ENCODE results near the gene RFLNA.

RFLNA gene

DNA sequence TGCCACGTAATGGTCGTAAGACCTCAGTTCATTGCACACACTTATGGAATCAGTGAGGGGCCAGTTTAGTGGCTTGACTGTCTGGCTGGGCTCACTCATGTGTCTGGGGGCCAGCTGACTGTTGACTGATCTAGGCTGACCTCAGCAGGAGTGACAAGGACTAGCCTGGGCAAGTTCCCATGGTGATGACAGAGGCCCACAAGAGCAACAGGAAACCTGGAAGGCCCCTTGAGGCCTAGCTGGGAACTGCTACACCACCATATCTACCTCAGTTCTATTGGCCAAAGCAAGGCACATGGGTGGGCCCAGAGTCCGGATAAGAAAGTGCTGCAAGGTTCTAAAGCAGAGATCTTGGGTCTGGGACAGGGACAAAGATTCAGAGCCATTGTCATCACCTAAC, 21.3 kb upstream of the RFLNA start:
- TF ChIP-seq SIN3A (IDR thresholded peaks at IDR 0.05; ENCODE audit: borderline replicate concordance, insufficient read depth, low read length) (no peak), FOXP2 (optimal IDR thresholded peaks at IDR 0.05; ENCODE audit: borderline replicate concordance, extremely low read depth, extremely low read length, insufficient read depth) (no peak), POLR2AphosphoS5 (IDR thresholded peaks at IDR 0.05; ENCODE audit: low read depth, low read length) (no peak), TAF1 (IDR thresholded peaks at IDR 0.05; ENCODE audit: borderline replicate concordance, insufficient read depth, low read length) (no peak)
- TF ChIP-seq, protein P1, sequence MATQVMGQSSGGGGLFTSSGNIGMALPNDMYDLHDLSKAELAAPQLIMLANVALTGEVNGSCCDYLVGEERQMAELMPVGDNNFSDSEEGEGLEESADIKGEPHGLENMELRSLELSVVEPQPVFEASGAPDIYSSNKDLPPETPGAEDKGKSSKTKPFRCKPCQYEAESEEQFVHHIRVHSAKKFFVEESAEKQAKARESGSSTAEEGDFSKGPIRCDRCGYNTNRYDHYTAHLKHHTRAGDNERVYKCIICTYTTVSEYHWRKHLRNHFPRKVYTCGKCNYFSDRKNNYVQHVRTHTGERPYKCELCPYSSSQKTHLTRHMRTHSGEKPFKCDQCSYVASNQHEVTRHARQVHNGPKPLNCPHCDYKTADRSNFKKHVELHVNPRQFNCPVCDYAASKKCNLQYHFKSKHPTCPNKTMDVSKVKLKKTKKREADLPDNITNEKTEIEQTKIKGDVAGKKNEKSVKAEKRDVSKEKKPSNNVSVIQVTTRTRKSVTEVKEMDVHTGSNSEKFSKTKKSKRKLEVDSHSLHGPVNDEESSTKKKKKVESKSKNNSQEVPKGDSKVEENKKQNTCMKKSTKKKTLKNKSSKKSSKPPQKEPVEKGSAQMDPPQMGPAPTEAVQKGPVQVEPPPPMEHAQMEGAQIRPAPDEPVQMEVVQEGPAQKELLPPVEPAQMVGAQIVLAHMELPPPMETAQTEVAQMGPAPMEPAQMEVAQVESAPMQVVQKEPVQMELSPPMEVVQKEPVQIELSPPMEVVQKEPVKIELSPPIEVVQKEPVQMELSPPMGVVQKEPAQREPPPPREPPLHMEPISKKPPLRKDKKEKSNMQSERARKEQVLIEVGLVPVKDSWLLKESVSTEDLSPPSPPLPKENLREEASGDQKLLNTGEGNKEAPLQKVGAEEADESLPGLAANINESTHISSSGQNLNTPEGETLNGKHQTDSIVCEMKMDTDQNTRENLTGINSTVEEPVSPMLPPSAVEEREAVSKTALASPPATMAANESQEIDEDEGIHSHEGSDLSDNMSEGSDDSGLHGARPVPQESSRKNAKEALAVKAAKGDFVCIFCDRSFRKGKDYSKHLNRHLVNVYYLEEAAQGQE (IDR thresholded peaks at IDR 0.05; ENCODE audit: insufficient read depth in 1 of 2, low read depth in 2 of 2, low read length in 2 of 2): no peak

DNA sequence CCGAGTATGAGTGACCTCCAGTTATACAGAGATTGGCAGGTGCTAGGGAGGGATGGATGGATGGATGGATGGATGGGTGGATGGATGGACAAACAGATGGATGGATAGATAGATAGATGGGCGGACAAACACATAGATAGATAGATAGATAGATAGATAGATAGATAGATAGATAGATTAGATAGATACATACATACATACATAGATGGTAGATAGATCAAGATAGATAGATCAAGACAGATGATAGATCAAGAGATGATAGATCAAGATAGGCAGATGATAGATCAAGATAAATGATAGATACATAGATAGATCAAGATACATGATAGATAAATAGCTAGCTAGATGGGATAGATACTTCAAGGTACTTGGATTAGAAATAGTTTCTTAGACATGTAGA, 18.6 kb upstream of the RFLNA start:
- TF ChIP-seq, protein P1 (IDR thresholded peaks at IDR 0.05; ENCODE audit: insufficient read depth in 1 of 2, low read depth in 2 of 2, low read length in 2 of 2): no peak
- TF ChIP-seq FOXP2 (optimal IDR thresholded peaks at IDR 0.05; ENCODE audit: borderline replicate concordance, extremely low read depth, extremely low read length, insufficient read depth) (no peak), TAF1 (IDR thresholded peaks at IDR 0.05; ENCODE audit: borderline replicate concordance, insufficient read depth, low read length) (no peak), SIN3A (IDR thresholded peaks at IDR 0.05; ENCODE audit: borderline replicate concordance, insufficient read depth, low read length) (no peak), POLR2AphosphoS5 (IDR thresholded peaks at IDR 0.05; ENCODE audit: low read depth, low read length) (no peak)

DNA sequence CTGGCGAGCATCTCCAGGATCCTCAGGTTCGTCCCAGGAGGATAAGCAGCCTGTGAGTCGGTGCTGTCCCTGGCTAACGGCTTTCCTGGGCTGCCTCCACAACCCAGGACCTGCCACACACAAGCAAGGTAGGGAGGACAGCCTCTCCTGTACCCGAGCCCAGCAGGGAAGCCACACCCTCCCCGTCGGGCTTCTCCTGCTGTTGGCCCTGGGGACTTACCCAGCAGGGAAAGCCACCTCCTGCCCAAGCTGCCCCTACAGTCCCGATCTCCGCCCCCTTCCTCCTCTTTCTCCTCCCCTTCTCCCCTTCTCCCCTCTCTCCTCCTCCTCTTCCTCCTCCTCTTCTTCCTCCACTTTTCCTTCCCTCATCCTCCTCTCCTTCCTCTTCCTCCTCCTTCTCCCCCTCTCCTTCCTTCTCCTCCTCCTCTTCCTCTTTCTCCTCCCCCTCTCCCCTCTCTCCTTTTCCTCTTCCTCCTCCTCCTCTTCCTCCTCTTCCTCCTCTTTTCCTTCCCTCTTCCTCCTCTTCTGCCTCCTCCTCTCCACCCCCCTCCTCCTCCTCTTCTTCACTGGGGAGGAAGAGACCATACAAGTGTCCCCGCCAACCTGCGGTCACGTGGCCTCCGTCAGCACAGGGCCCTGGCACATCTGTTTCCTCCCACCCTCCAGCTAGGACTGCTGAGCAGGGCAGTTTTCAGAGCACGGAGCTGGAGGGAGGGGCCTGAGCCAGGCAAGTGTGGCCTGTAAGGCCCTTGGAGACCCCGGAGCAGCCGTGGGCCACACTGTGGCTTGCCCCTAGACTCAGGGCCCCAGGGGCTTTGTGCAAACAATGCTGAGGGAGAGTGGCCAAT, 17.3 kb upstream of the RFLNA start:
- TF ChIP-seq POLR2AphosphoS5 (IDR thresholded peaks at IDR 0.05; ENCODE audit: low read depth, low read length): no peak
- no peak for TF ChIP-seq SIN3A (IDR thresholded peaks at IDR 0.05; ENCODE audit: borderline replicate concordance, insufficient read depth, low read length)
- TF ChIP-seq TAF1 (IDR thresholded peaks at IDR 0.05; ENCODE audit: borderline replicate concordance, insufficient read depth, low read length): no peak
- no peak for TF ChIP-seq FOXP2 (optimal IDR thresholded peaks at IDR 0.05; ENCODE audit: borderline replicate concordance, extremely low read depth, extremely low read length, insufficient read depth)
- TF ChIP-seq, protein P1 (IDR thresholded peaks at IDR 0.05; ENCODE audit: insufficient read depth in 1 of 2, low read depth in 2 of 2, low read length in 2 of 2): no peak

DNA sequence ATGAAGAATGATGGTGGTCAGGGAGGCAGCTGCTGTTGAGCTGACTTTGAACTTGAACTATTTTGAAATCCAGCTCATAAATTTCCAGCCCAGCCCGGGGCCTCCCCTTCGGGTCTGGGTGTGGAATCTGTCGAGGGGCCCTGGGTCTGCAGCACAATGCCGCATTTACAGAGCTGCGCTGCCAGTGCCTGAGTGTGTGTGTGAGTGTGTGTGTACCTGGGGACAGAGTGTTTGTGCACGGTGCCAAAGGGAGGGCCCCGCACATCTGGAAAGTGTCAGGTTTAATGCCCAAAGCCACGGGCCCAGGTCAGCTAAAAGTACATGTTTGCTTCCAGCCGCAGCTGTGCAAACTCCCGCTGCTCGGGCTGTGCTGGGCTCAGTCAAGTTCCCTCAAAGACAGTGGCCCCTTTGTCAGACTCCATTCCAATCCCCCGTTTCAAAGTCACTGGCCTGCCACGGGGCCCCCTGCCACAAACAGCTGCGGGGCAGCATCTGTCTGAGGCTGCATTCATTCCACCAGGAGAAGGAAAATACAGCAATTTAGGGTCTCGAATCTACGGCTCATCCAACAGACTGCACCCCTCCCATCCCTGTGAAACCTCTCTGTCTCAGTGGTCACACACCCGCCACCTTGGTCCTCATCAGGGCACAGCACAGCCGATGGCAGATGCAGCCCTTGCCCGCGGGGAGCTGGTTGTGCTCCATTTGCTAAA, 16.3 kb upstream of the RFLNA start:
- TF ChIP-seq POLR2AphosphoS5 (IDR thresholded peaks at IDR 0.05; ENCODE audit: low read depth, low read length) (no peak), TAF1 (IDR thresholded peaks at IDR 0.05; ENCODE audit: borderline replicate concordance, insufficient read depth, low read length) (no peak), FOXP2 (optimal IDR thresholded peaks at IDR 0.05; ENCODE audit: borderline replicate concordance, extremely low read depth, extremely low read length, insufficient read depth) (no peak), SIN3A (IDR thresholded peaks at IDR 0.05; ENCODE audit: borderline replicate concordance, insufficient read depth, low read length) (no peak)
- TF ChIP-seq, protein P1 (IDR thresholded peaks at IDR 0.05; ENCODE audit: insufficient read depth in 1 of 2, low read depth in 2 of 2, low read length in 2 of 2): no peak

Data from PFSK-1 (cell line).